ENCODE measurements around the gene CCNY.

GRCh38 chr10:35559416-35559815, 223.1 kb downstream of the CCNY start:
- TF ChIP-seq, protein P1, sequence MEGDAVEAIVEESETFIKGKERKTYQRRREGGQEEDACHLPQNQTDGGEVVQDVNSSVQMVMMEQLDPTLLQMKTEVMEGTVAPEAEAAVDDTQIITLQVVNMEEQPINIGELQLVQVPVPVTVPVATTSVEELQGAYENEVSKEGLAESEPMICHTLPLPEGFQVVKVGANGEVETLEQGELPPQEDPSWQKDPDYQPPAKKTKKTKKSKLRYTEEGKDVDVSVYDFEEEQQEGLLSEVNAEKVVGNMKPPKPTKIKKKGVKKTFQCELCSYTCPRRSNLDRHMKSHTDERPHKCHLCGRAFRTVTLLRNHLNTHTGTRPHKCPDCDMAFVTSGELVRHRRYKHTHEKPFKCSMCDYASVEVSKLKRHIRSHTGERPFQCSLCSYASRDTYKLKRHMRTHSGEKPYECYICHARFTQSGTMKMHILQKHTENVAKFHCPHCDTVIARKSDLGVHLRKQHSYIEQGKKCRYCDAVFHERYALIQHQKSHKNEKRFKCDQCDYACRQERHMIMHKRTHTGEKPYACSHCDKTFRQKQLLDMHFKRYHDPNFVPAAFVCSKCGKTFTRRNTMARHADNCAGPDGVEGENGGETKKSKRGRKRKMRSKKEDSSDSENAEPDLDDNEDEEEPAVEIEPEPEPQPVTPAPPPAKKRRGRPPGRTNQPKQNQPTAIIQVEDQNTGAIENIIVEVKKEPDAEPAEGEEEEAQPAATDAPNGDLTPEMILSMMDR (IDR thresholded peaks at IDR 0.05), result no peak
- TF ChIP-seq EZH2 (IDR thresholded peaks at IDR 0.05; ENCODE audit: borderline replicate concordance, insufficient read depth, low read depth, low read length, poor library complexity, severe bottlenecking), result no peak
